GM23338 (cell line): ENCODE data around the gene PDS5A. TPM values are rescaled to one million over a fixed set of nuclear protein-coding genes. Genes with fewer than 3 reads are reported as not detected.

Source experiments
- ATAC-seq: fragments of 200-7000 bp; cut with Tn5 transposase; 3 replicates; pipeline ENCODE4 v1.9.1; 2020
- DNase-seq: peaks from one replicate; pipeline ENCODE4 v3.0.0-alpha.2; 2015; ENCODE audit warnings: low spot score
- H2AFZ ChIP-seq: fragments of 200-600 bp; sonication (generic); 2 replicates; pipeline ENCODE4 v1.8.0; 2016; ENCODE audit warnings: antibody characterized with exemption, mild to moderate bottlenecking, moderate library complexity
- H3F3A ChIP-seq: fragments of 200-600 bp; sonication (generic); replicated peaks from 2 replicates; pipeline ENCODE4 v1.8.0; 2017; ENCODE audit warnings: antibody characterized with exemption, mixed run types, low read depth
- H3K27ac ChIP-seq: fragments of 200-600 bp; sonication (generic); 2 replicates; pipeline ENCODE4 v1.6.1; 2016; ENCODE audit warnings: low read depth
- H3K27me3 ChIP-seq: fragments of 200-600 bp; sonication (generic); 2 replicates; pipeline ENCODE4 v1.8.0; 2016; ENCODE audit warnings: mild to moderate bottlenecking, mixed run types, moderate library complexity; ENCODE audit not compliant: insufficient read depth
- H3K36me3 ChIP-seq: fragments of 200-600 bp; sonication (generic); 2 replicates; pipeline ENCODE4 v1.8.0; 2016; ENCODE audit warnings: mild to moderate bottlenecking; ENCODE audit not compliant: insufficient read depth
- H3K4me1 ChIP-seq: fragments of 200-600 bp; sonication (generic); 2 replicates; pipeline ENCODE4 v1.8.0; 2016; ENCODE audit warnings: mild to moderate bottlenecking, moderate library complexity; ENCODE audit not compliant: insufficient read depth
- H3K4me2 ChIP-seq: fragments of 200-600 bp; sonication (generic); 2 replicates; pipeline ENCODE4 v1.7.1; 2017; ENCODE audit warnings: mixed run types
- H3K4me3 ChIP-seq: fragments of 200-600 bp; sonication (generic); 2 replicates; pipeline ENCODE4 v1.6.1; 2016; ENCODE audit warnings: mixed run types
- H3K79me2 ChIP-seq: fragments of 200-600 bp; sonication (generic); replicated peaks from 2 replicates; pipeline ENCODE4 v1.8.0; 2017; ENCODE audit warnings: mild to moderate bottlenecking; ENCODE audit not compliant: insufficient read depth
- H3K9me2 ChIP-seq: fragments of 200-600 bp; sonication (generic); 2 replicates; pipeline ENCODE4 v1.8.0; 2017; ENCODE audit not compliant: insufficient read depth
- H4K20me1 ChIP-seq: fragments of 200-600 bp; sonication (generic); replicated peaks from 2 replicates; pipeline ENCODE4 v1.8.0; 2017; ENCODE audit warnings: mild to moderate bottlenecking; ENCODE audit not compliant: insufficient read depth
- H3K27ac Mint-ChIP-seq: 2 replicates; pipeline ENCODE4 v1.8.0; 2020; ENCODE audit warnings: inconsistent platforms, mild to moderate bottlenecking, moderate library complexity, mixed read lengths
- H3K27me3 Mint-ChIP-seq: 3 replicates; pipeline ENCODE4 v1.8.0; 2022; ENCODE audit warnings: low read depth, mild to moderate bottlenecking, moderate library complexity, mixed read lengths, inconsistent platforms; ENCODE audit not compliant: insufficient read depth, poor library complexity
- H3K36me3 Mint-ChIP-seq: 3 replicates; pipeline ENCODE4 v1.8.0; 2021; ENCODE audit warnings: low read depth, mild to moderate bottlenecking, inconsistent platforms, moderate library complexity, mixed read lengths
- H3K4me1 Mint-ChIP-seq: 3 replicates; pipeline ENCODE4 v1.8.0; 2020; ENCODE audit warnings: mild to moderate bottlenecking, inconsistent platforms, mixed read lengths
- H3K4me3 Mint-ChIP-seq: 3 replicates; pipeline ENCODE4 v1.8.0; 2021; ENCODE audit warnings: moderate library complexity, mild to moderate bottlenecking, inconsistent platforms, mixed read lengths
- H3K9me3 Mint-ChIP-seq: 3 replicates; pipeline ENCODE4 v1.8.0; 2020; ENCODE audit warnings: moderate library complexity, mild to moderate bottlenecking, inconsistent platforms, mixed read lengths
- CREB1 ChIP-seq: fragments of 250-450 bp; sonication (Bioruptor Pico); IDR thresholded peaks from 2 replicates; pipeline ENCODE4 v1.5.0; 2020; ENCODE audit warnings: low read depth, mild to moderate bottlenecking, moderate library complexity
- EZH2 ChIP-seq: fragments of 200-600 bp; sonication (generic); IDR thresholded peaks from one replicate; pipeline ENCODE4 v1.8.0; 2017; ENCODE audit warnings: antibody characterized with exemption, mild to moderate bottlenecking, low read depth; ENCODE audit not compliant: unreplicated experiment
- EZH2phosphoT487 ChIP-seq: fragments of 200-600 bp; sonication (generic); IDR thresholded peaks from one replicate; pipeline ENCODE4 v1.8.1; 2018; ENCODE audit warnings: antibody characterized with exemption; ENCODE audit not compliant: unreplicated experiment
- JUNB ChIP-seq: IDR thresholded peaks from one replicate; pipeline ENCODE4 v1.6.1; 2016; ENCODE audit warnings: antibody characterized with exemption; ENCODE audit not compliant: unreplicated experiment
- NANOG ChIP-seq: IDR thresholded peaks from 2 replicates; pipeline ENCODE4 v1.6.1; 2016; ENCODE audit warnings: antibody characterized with exemption, borderline replicate concordance
- POLR2AphosphoS5 ChIP-seq: IDR thresholded peaks from 2 replicates; pipeline ENCODE4 v1.6.1; 2016; ENCODE audit warnings: antibody characterized with exemption, low read depth
- STAT1 ChIP-seq: IDR thresholded peaks from one replicate; pipeline ENCODE4 v1.6.1; 2016; ENCODE audit warnings: antibody characterized with exemption; ENCODE audit not compliant: unreplicated experiment
- ZNF114 ChIP-seq: fragments of 250-450 bp; sonication (Bioruptor Pico); IDR thresholded peaks from 2 replicates; pipeline ENCODE4 v1.5.0; 2020; ENCODE audit warnings: mild to moderate bottlenecking, moderate library complexity
- ZNF331 ChIP-seq: fragments of 250-450 bp; sonication (Bioruptor Pico); IDR thresholded peaks from 2 replicates; pipeline ENCODE4 v1.5.0; 2020; ENCODE audit warnings: low read depth, mild to moderate bottlenecking, moderate library complexity
- polyA plus RNA-seq: library from polyadenylated mRNA; unstranded; fragments of >200 nt; fragmentation: Nextera tagmentation; extraction: Ambion mirVana; gene quantifications from 2 replicates; pipeline ENCODE4 v1.2.1, GENCODE V29; 2016
- total RNA-seq: library from RNA; depleted of rRNA; stranded (reverse); fragments of >200 nt; shearing (Covaris generic); gene quantifications from 2 replicates; pipeline ENCODE4 v1.2.3, GENCODE V29; 2014
- TF ChIP-seq, protein P1 (sequence below): IDR thresholded peaks from 2 replicates; pipeline ENCODE4 v1.6.1; 2016; ENCODE audit warnings: antibody characterized with exemption
- TF ChIP-seq, protein P2 (sequence below): IDR thresholded peaks from one replicate; pipeline ENCODE4 v1.6.1; 2018; ENCODE audit warnings: antibody characterized with exemption; ENCODE audit not compliant: unreplicated experiment
- TF ChIP-seq, protein P3 (sequence below), 2 experiments: fragments of 200-600 bp in 1 of 2; sonication (generic) in 1 of 2; conservative IDR thresholded peaks; 2 replicates each; pipeline versions ENCODE4 v1.5.1 to v1.6.1; 2016 to 2017; ENCODE audit warnings: antibody characterized with exemption in 2 of 2, low read depth in 2 of 2, mild to moderate bottlenecking in 2 of 2, moderate library complexity in 1 of 2

PDS5A gene
- total and polyA plus RNA-seq, 2 experiments from 2014 or later, result 22.1 to 91.9 TPM

DNA sequence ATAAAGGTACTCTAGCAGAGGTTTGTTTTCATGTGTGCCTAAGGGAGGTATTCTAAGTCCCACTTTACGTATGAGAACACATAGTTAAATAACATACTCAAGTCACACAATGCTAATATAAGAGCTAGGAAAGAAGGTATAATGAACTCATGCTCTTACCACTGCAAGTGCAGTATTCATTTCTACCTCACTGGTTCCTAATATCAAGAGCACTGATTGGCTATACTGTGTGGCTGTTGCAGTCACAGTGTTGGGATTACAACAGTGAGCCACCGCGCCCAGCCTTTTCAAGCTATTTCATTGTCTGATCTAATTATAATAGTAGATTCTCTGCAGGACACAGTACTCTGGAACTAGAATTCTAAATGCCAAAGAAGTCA is 84.0 kb downstream of the PDS5A start (continued):
- TF ChIP-seq, protein P1, sequence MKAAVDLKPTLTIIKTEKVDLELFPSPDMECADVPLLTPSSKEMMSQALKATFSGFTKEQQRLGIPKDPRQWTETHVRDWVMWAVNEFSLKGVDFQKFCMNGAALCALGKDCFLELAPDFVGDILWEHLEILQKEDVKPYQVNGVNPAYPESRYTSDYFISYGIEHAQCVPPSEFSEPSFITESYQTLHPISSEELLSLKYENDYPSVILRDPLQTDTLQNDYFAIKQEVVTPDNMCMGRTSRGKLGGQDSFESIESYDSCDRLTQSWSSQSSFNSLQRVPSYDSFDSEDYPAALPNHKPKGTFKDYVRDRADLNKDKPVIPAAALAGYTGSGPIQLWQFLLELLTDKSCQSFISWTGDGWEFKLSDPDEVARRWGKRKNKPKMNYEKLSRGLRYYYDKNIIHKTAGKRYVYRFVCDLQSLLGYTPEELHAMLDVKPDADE, result no peak
- no peak for TF ChIP-seq STAT1
- TF ChIP-seq NANOG, result no peak
- TF ChIP-seq, protein P2, sequence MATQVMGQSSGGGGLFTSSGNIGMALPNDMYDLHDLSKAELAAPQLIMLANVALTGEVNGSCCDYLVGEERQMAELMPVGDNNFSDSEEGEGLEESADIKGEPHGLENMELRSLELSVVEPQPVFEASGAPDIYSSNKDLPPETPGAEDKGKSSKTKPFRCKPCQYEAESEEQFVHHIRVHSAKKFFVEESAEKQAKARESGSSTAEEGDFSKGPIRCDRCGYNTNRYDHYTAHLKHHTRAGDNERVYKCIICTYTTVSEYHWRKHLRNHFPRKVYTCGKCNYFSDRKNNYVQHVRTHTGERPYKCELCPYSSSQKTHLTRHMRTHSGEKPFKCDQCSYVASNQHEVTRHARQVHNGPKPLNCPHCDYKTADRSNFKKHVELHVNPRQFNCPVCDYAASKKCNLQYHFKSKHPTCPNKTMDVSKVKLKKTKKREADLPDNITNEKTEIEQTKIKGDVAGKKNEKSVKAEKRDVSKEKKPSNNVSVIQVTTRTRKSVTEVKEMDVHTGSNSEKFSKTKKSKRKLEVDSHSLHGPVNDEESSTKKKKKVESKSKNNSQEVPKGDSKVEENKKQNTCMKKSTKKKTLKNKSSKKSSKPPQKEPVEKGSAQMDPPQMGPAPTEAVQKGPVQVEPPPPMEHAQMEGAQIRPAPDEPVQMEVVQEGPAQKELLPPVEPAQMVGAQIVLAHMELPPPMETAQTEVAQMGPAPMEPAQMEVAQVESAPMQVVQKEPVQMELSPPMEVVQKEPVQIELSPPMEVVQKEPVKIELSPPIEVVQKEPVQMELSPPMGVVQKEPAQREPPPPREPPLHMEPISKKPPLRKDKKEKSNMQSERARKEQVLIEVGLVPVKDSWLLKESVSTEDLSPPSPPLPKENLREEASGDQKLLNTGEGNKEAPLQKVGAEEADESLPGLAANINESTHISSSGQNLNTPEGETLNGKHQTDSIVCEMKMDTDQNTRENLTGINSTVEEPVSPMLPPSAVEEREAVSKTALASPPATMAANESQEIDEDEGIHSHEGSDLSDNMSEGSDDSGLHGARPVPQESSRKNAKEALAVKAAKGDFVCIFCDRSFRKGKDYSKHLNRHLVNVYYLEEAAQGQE, result no peak
- no peak for TF ChIP-seq ZNF114
- no peak for TF ChIP-seq EZH2
- no peak for TF ChIP-seq POLR2AphosphoS5
- TF ChIP-seq ZNF331 (CRISPR knock-in tag), result no peak
- no peak for TF ChIP-seq JUNB

DNA sequence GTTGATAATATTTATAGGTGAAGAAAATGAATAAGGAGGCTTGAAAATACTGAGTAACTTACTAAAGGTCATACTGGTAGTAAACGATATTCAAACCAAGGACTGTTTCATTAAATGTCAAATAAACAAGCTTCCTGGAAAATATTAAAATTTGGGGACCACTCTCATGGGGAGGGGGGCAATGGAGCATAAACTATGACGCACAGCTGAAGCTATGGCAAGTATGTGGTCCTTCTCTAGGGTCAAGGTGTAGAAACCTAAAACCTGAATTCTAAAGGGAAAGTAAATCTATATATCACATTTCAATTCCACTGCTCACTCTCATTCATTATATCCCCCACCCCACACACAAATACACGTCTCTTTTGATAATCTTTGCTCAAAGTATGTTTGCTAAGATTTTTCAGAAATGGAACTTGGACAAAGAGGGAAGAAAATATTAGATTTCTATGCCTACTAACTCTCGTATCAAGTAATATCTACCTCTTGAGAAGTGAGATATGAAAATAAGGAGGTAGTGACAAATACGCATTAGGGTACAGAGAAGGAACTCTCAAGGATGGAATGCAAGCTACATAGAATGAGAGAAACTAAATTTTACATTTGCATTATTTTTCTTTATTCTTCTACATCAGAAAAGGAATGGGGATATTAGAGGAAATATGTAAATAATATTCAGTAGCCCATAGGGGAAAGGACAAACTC is 84.6 kb downstream of the PDS5A start:
- DNase-seq, result no peak
- peaks cover 29% of the 10 kb centered on the region for H3K4me1 Mint-ChIP-seq
- no peaks in the 10 kb centered on the region for H3K79me2 ChIP-seq
- peaks cover 18% of the 10 kb centered on the region; the same call in 1 of the 2 replicates for H3K36me3 ChIP-seq
- no peaks in the 10 kb centered on the region for H4K20me1 ChIP-seq
- H3K4me3 ChIP-seq, result no peak overlapping the region
- no peak for ATAC-seq
- H3K27me3 ChIP-seq, result no peaks in the 10 kb centered on the region
- no peak overlapping the region for H3K4me2 ChIP-seq
- peaks cover 53% of the 10 kb centered on the region for H3K36me3 Mint-ChIP-seq
- no peak overlapping the region for H3K27ac ChIP-seq
- no peaks in the 10 kb centered on the region for H3F3A ChIP-seq
- H3K27me3 Mint-ChIP-seq, result no peaks in the 10 kb centered on the region
- H3K27ac Mint-ChIP-seq, result no peak overlapping the region
- H3K9me3 Mint-ChIP-seq, result no peaks in the 10 kb centered on the region
- no peak overlapping the region for H2AFZ ChIP-seq
- H3K4me3 Mint-ChIP-seq, result no peak overlapping the region
- H3K4me1 ChIP-seq, result peaks cover 19% of the 10 kb centered on the region
- no peaks in the 10 kb centered on the region for H3K9me2 ChIP-seq
- TF ChIP-seq JUNB, result no peak
- TF ChIP-seq, protein P1, result no peak
- TF ChIP-seq NANOG, result no peak
- TF ChIP-seq ZNF331 (CRISPR knock-in tag), result no peak
- TF ChIP-seq STAT1, result no peak
- TF ChIP-seq EZH2phosphoT487, result no peak
- TF ChIP-seq, protein P3, sequence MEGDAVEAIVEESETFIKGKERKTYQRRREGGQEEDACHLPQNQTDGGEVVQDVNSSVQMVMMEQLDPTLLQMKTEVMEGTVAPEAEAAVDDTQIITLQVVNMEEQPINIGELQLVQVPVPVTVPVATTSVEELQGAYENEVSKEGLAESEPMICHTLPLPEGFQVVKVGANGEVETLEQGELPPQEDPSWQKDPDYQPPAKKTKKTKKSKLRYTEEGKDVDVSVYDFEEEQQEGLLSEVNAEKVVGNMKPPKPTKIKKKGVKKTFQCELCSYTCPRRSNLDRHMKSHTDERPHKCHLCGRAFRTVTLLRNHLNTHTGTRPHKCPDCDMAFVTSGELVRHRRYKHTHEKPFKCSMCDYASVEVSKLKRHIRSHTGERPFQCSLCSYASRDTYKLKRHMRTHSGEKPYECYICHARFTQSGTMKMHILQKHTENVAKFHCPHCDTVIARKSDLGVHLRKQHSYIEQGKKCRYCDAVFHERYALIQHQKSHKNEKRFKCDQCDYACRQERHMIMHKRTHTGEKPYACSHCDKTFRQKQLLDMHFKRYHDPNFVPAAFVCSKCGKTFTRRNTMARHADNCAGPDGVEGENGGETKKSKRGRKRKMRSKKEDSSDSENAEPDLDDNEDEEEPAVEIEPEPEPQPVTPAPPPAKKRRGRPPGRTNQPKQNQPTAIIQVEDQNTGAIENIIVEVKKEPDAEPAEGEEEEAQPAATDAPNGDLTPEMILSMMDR (conservative IDR thresholded peaks at IDR 0.05; ENCODE audit: low read depth in 2 of 2), result no peak
- TF ChIP-seq, protein P2, result no peak
- TF ChIP-seq EZH2, result no peak
- TF ChIP-seq ZNF114, result no peak
- no peak for TF ChIP-seq CREB1 (CRISPR knock-in tag)
- TF ChIP-seq POLR2AphosphoS5, result no peak
